Sigmoid colon (tissue), 4 donors: ENCODE measurements around the gene TENM4.

Experiments used
- POLR2AphosphoS5 ChIP-seq, 4 donors: sonication (generic); formaldehyde crosslinking; IDR thresholded peaks; one replicate each; pipeline ENCODE4 v1.6.1; 2017; ENCODE audit warnings: antibody characterized with exemption in 4 of 4
- TF ChIP-seq, protein P1 (sequence below), 4 experiments: fragments of 450-650 bp in 3 of 4; fragments of 200-600 bp in 1 of 4; IDR thresholded peaks; one replicate each; pipeline ENCODE4 v1.5.1; 2016 to 2019; ENCODE audit warnings: antibody characterized with exemption in 4 of 4, mild to moderate bottlenecking in 3 of 4, moderate library complexity in 2 of 4

GRCh38 chr11:79122759-79123158 is 318.1 kb downstream of the TENM4 start:
- no peak for TF ChIP-seq POLR2AphosphoS5 (IDR thresholded peaks at IDR 0.05)
- TF ChIP-seq, protein P1, sequence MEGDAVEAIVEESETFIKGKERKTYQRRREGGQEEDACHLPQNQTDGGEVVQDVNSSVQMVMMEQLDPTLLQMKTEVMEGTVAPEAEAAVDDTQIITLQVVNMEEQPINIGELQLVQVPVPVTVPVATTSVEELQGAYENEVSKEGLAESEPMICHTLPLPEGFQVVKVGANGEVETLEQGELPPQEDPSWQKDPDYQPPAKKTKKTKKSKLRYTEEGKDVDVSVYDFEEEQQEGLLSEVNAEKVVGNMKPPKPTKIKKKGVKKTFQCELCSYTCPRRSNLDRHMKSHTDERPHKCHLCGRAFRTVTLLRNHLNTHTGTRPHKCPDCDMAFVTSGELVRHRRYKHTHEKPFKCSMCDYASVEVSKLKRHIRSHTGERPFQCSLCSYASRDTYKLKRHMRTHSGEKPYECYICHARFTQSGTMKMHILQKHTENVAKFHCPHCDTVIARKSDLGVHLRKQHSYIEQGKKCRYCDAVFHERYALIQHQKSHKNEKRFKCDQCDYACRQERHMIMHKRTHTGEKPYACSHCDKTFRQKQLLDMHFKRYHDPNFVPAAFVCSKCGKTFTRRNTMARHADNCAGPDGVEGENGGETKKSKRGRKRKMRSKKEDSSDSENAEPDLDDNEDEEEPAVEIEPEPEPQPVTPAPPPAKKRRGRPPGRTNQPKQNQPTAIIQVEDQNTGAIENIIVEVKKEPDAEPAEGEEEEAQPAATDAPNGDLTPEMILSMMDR (IDR thresholded peaks at IDR 0.05) = no peak
